ENCODE data around the gene DYDC2. TPM values are rescaled to one million over a fixed set of nuclear protein-coding genes. Genes with fewer than 3 reads are reported as not detected.

DYDC2 gene
- total and polyA plus RNA-seq, 2 experiments from 2014 or later: not detected

- Histone ChIP-seq H4K20me1 (ENCODE audit: insufficient read depth) (no peaks in the 10 kb centered on the region), H3K9me3 (ENCODE audit: low read depth) (no peaks in the 10 kb centered on the region), H3K27ac (no peak overlapping the region), H3K4me2 (ENCODE audit: unreplicated experiment) (no peak overlapping the region), H3K4me1 (ENCODE audit: insufficient read depth) (no peaks in the 10 kb centered on the region), H3K9me2 (ENCODE audit: insufficient read depth) (no peaks in the 10 kb centered on the region), H2AFZ (no peak overlapping the region), H3K4me3 (no peak overlapping the region), H3K9ac (no peak overlapping the region), H3K79me2 (ENCODE audit: insufficient read depth) (no peaks in the 10 kb centered on the region), H3F3A (ENCODE audit: insufficient read depth) (no peaks in the 10 kb centered on the region), H3K36me3 (ENCODE audit: low read depth) (no peaks in the 10 kb centered on the region), H3K27me3 (replicated peaks; ENCODE audit: insufficient read depth) (peaks cover 32% of the 10 kb centered on the region)
- WGBS, 2 experiments (ENCODE audit: low coverage in 1 of 2, low lambda C conversion rate in 2 of 2, missing lambda C conversion rate in 2 of 2): 19 to 21% methylated on average over 4 of the region's 4 CpGs
- in situ Hi-C loops (cut with MboI): no loop called here
- TF ChIP-seq EZH2phosphoT487 (IDR thresholded peaks at IDR 0.05; ENCODE audit: insufficient read depth, low read depth) (no peak), EZH2 (IDR thresholded peaks at IDR 0.05; ENCODE audit: insufficient read depth, poor library complexity, severe bottlenecking) (no peak)
- no peak for DNase-seq
These were observed 49.0 kb downstream of the DYDC2 start for GRCh38 chr10:80405626-80406025.

DNA sequence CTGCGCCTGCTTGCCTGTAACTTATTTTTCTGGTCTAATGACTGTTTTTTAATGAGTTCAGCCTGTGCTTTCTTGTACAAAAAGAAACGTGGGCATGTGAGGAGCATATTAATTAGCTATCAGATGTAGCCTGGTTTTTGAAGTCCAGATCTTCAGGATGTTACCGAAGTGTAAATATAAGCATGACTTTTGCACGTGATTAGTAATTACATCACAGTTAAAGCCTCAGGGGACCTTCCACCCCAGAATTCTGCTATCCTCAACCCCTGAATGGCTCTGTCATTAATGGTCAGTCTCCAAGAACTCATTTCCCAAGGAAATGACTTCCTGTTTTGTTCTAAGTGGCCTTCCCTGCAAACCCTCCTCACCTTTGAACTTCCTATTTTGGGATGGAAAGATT lies 49.6 kb downstream of the DYDC2 start:
- no peaks in the 10 kb centered on the region for H3F3A ChIP-seq (ENCODE audit: insufficient read depth)
- H3K4me3 ChIP-seq: no peak overlapping the region
- no peaks in the 10 kb centered on the region for H3K36me3 ChIP-seq (ENCODE audit: low read depth)
- no peak overlapping the region for H3K9ac ChIP-seq
- DNase-seq: no peak
- in situ Hi-C loops (cut with MboI): no loop called here
- H3K27me3 ChIP-seq (replicated peaks; ENCODE audit: insufficient read depth): peaks cover 32% of the 10 kb centered on the region
- TF ChIP-seq EZH2 (IDR thresholded peaks at IDR 0.05; ENCODE audit: insufficient read depth, poor library complexity, severe bottlenecking) (no peak), EZH2phosphoT487 (IDR thresholded peaks at IDR 0.05; ENCODE audit: insufficient read depth, low read depth) (no peak)
- H3K9me2 ChIP-seq (ENCODE audit: insufficient read depth): no peaks in the 10 kb centered on the region
- no peak overlapping the region for H3K4me2 ChIP-seq (ENCODE audit: unreplicated experiment)
- no peaks in the 10 kb centered on the region for H4K20me1 ChIP-seq (ENCODE audit: insufficient read depth)
- no peaks in the 10 kb centered on the region for H3K9me3 ChIP-seq (ENCODE audit: low read depth)
- no peak overlapping the region for H2AFZ ChIP-seq
- WGBS, 2 experiments (ENCODE audit: low coverage in 1 of 2, low lambda C conversion rate in 2 of 2, missing lambda C conversion rate in 2 of 2): 0 to 1% methylated on average over 4 of the region's 4 CpGs
- no peaks in the 10 kb centered on the region for H3K79me2 ChIP-seq (ENCODE audit: insufficient read depth)
- H3K27ac ChIP-seq: no peak overlapping the region
- H3K4me1 ChIP-seq (ENCODE audit: insufficient read depth): no peaks in the 10 kb centered on the region

DNA sequence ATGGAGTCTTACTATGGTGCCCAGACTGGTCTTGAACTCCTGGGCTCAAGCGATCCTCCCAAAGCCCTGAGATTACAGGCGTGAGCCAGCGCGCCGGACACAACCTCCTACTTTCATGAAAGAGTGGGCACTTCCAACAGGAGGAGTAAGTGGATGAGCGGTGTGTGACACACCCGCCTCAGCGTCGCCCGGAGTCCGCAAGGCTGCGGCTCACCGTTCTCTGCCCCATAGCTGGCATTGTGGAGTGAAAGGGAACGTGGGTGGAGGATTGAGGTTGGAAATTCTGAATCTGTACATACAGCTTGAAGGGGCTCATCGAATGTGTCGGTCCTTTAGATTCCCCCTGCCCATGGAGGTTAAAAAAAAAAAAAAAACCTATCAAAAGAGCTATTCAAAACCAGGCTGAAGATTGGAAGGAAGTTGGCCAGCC lies 51.2 kb downstream of the DYDC2 start:
- no peaks in the 10 kb centered on the region for H3K9me2 ChIP-seq (ENCODE audit: insufficient read depth)
- H3K9me3 ChIP-seq (ENCODE audit: low read depth): no peaks in the 10 kb centered on the region
- peak; percentile 9 for DNase-seq
- no peak overlapping the region for H3K27ac ChIP-seq
- no peaks in the 10 kb centered on the region for H3K36me3 ChIP-seq (ENCODE audit: low read depth)
- H3F3A ChIP-seq (ENCODE audit: insufficient read depth): no peaks in the 10 kb centered on the region
- in situ Hi-C loops (cut with MboI): no loop called here
- H3K4me1 ChIP-seq (ENCODE audit: insufficient read depth): no peaks in the 10 kb centered on the region
- H3K9ac ChIP-seq: no peak overlapping the region
- WGBS, 2 experiments (ENCODE audit: low coverage in 1 of 2, low lambda C conversion rate in 2 of 2, missing lambda C conversion rate in 2 of 2): 39 to 43% methylated on average over 16 of the region's 16 CpGs
- H2AFZ ChIP-seq: peak overlapping the region; percentile 41; the same call in 1 of the 2 replicates
- H3K4me2 ChIP-seq (ENCODE audit: unreplicated experiment): no peak overlapping the region
- no peak for TF ChIP-seq EZH2phosphoT487 (IDR thresholded peaks at IDR 0.05; ENCODE audit: insufficient read depth, low read depth)
- peak; percentile 18 for TF ChIP-seq EZH2 (IDR thresholded peaks at IDR 0.05; ENCODE audit: insufficient read depth, poor library complexity, severe bottlenecking)
- H3K79me2 ChIP-seq (ENCODE audit: insufficient read depth): no peaks in the 10 kb centered on the region
- peaks cover 32% of the 10 kb centered on the region for H3K27me3 ChIP-seq (replicated peaks; ENCODE audit: insufficient read depth)
- H3K4me3 ChIP-seq: peak overlapping the region; percentile 44; the same call in 1 of the 2 replicates
- H4K20me1 ChIP-seq (ENCODE audit: insufficient read depth): no peaks in the 10 kb centered on the region

GRCh38 chr10:80408242-80409101 lies 51.9 kb downstream of the DYDC2 start, which contains the start of gene PRXL2A:
Gene PRXL2A, plus strand, starts transcription at chr10:80408551. Its CDS starts 11,917 bp downstream, at chr10:80420468.
- H3K27me3 ChIP-seq (replicated peaks; ENCODE audit: insufficient read depth): peaks cover 32% of the 10 kb centered on the region
- H3F3A ChIP-seq (ENCODE audit: insufficient read depth): no peaks in the 10 kb centered on the region
- H3K4me1 ChIP-seq (ENCODE audit: insufficient read depth): no peaks in the 10 kb centered on the region
- H3K9ac ChIP-seq: no peak within 1 kb of the TSS
- peak within 1 kb of the TSS; percentile 16 for H3K4me2 ChIP-seq (ENCODE audit: unreplicated experiment)
- in situ Hi-C loops (cut with MboI): no loop called here
- no peaks in the 10 kb centered on the region for H3K9me2 ChIP-seq (ENCODE audit: insufficient read depth)
- DNase-seq: peak; percentile 12
- H3K4me3 ChIP-seq: peak within 1 kb of the TSS; percentile 44
- no peaks in the 10 kb centered on the region for H3K79me2 ChIP-seq (ENCODE audit: insufficient read depth)
- TF ChIP-seq EZH2phosphoT487 (IDR thresholded peaks at IDR 0.05; ENCODE audit: insufficient read depth, low read depth): no peak
- TF ChIP-seq EZH2 (IDR thresholded peaks at IDR 0.05; ENCODE audit: insufficient read depth, poor library complexity, severe bottlenecking): peak; percentile 8
- H3K27ac ChIP-seq: no peak within 1 kb of the TSS
- 4% methylated on average over 73 to 86 of the region's 96 CpGs for WGBS, 2 experiments (ENCODE audit: low coverage in 1 of 2, low lambda C conversion rate in 2 of 2, missing lambda C conversion rate in 2 of 2)
- no peaks in the 10 kb centered on the region for H3K9me3 ChIP-seq (ENCODE audit: low read depth)
- H4K20me1 ChIP-seq (ENCODE audit: insufficient read depth): no peaks in the 10 kb centered on the region
- peak within 1 kb of the TSS; percentile 41 for H2AFZ ChIP-seq
- no peaks in the 10 kb centered on the region for H3K36me3 ChIP-seq (ENCODE audit: low read depth)
